NB4 (cell line): Measurements from ENCODE around the gene PTP4A1.

Source experiments
- CTCF ChIP-seq: IDR thresholded peaks from one replicate; pipeline ENCODE4 v1.5.1; 2012; ENCODE audit warnings: low read depth, low read length
- MAX ChIP-seq: IDR thresholded peaks from 2 replicates; pipeline ENCODE4 v1.6.1; 2011; ENCODE audit warnings: low read depth, low read length
- MYC ChIP-seq: IDR thresholded peaks from 2 replicates; pipeline ENCODE4 v1.6.1; 2011; ENCODE audit warnings: low read depth, low read length
- POLR2A ChIP-seq: IDR thresholded peaks from 2 replicates; pipeline ENCODE4 v1.6.1; 2011; ENCODE audit warnings: mild to moderate bottlenecking; ENCODE audit not compliant: insufficient read length; ENCODE audit errors: extremely low read depth

- no peak for TF ChIP-seq CTCF
- no peak for TF ChIP-seq POLR2A
- no peak for TF ChIP-seq MYC
- TF ChIP-seq MAX = no peak
Measured at GRCh38 chr6:63533026-63533425, 39.3 kb upstream of the PTP4A1 start.
